ENCODE data around the gene ITGA2B.

GRCh38 chr17:44333371-44333770 is 56.1 kb downstream of the ITGA2B start:
- TF ChIP-seq CTCF (conservative IDR thresholded peaks at IDR 0.05; ENCODE audit: low read length) (no peak), EZH2phosphoT487 (IDR thresholded peaks at IDR 0.05; ENCODE audit: borderline replicate concordance) (no peak)

Measured in Loucy (cell line).